Forelimb muscle (tissue), 1 donor: ENCODE data around the gene PTPRK. TPM values are rescaled to one million over a fixed set of nuclear protein-coding genes. Genes with fewer than 3 reads are reported as not detected.

Experiments used
- DNase-seq: peaks from one replicate; pipeline ENCODE4 v3.0.0-alpha.2; 2013; ENCODE audit warnings: low read depth
- polyA plus RNA-seq: library from polyadenylated mRNA; unstranded; fragments of 120-200 nt; gene quantifications from one replicate; pipeline ENCODE4 v1.2.1, GENCODE V29; 2013; ENCODE audit not compliant: insufficient read length

PTPRK gene
- polyA plus RNA-seq: 15.6 TPM

GRCh38 chr6:128520436-128521281 is at the start of gene PTPRK:
Gene PTPRK (minus strand): TSS chr6:128520599. CDS start chr6:128520358, 241 bp downstream.
- DNase-seq: peak; percentile 83

GRCh38 chr6:128567029-128567428 is 46.6 kb upstream of the PTPRK start:
- no peak for DNase-seq

GRCh38 chr6:128560966-128561365 is 40.6 kb upstream of the PTPRK start:
- DNase-seq: no peak

GRCh38 chr6:128558924-128559323 is 38.5 kb upstream of the PTPRK start:
- no peak for DNase-seq

- DNase-seq: no peak
Observed at GRCh38 chr6:128558021-128558420, 37.6 kb upstream of the PTPRK start.

- no peak for DNase-seq
Observed at GRCh38 chr6:128557081-128557480, 36.7 kb upstream of the PTPRK start.

- DNase-seq: no peak
Observed at GRCh38 chr6:128554302-128554701, 33.9 kb upstream of the PTPRK start.

GRCh38 chr6:128541261-128541660 is 20.9 kb upstream of the PTPRK start:
- no peak for DNase-seq

- DNase-seq: no peak
Observed at GRCh38 chr6:128538763-128539162, 18.4 kb upstream of the PTPRK start.

GRCh38 chr6:128532827-128533226 is 12.4 kb upstream of the PTPRK start:
- no peak for DNase-seq

- no peak for DNase-seq
Observed at GRCh38 chr6:128532136-128532535, 11.7 kb upstream of the PTPRK start.

GRCh38 chr6:128531696-128532095 is 11.3 kb upstream of the PTPRK start:
- DNase-seq: no peak

- DNase-seq: no peak
Observed at GRCh38 chr6:128528241-128528640, 7.8 kb upstream of the PTPRK start.

- DNase-seq: no peak
Observed at GRCh38 chr6:128527375-128527774, 7.0 kb upstream of the PTPRK start.

- no peak for DNase-seq
Observed at GRCh38 chr6:128526152-128526914, 5.9 kb upstream of the PTPRK start.

- no peak for DNase-seq
Observed at GRCh38 chr6:128525406-128525805, 5.0 kb upstream of the PTPRK start.

GRCh38 chr6:128521282-128521632 is 858 bp upstream of the PTPRK start:
- no peak for DNase-seq

- DNase-seq: no peak
Observed at GRCh38 chr6:128519931-128520435, 416 bp downstream of the PTPRK start.

- no peak for DNase-seq
Observed at GRCh38 chr6:128519132-128519930, 1.1 kb downstream of the PTPRK start.

GRCh38 chr6:128518434-128519131 is 1.8 kb downstream of the PTPRK start:
- no peak for DNase-seq

GRCh38 chr6:128517124-128517523 is 3.3 kb downstream of the PTPRK start:
- no peak for DNase-seq
